GM23338 (cell line): ENCODE results near the gene MR1. TPM values are rescaled to one million over a fixed set of nuclear protein-coding genes. Genes with fewer than 3 reads are reported as not detected.

Experiments used
- ATAC-seq: fragments of 200-7000 bp; cut with Tn5 transposase; 3 replicates; pipeline ENCODE4 v1.9.1; 2020
- DNase-seq: peaks from one replicate; pipeline ENCODE4 v3.0.0-alpha.2; 2015; ENCODE audit warnings: low spot score
- H2AFZ ChIP-seq: fragments of 200-600 bp; sonication (generic); 2 replicates; pipeline ENCODE4 v1.8.0; 2016; ENCODE audit warnings: antibody characterized with exemption, mild to moderate bottlenecking, moderate library complexity
- H3F3A ChIP-seq: fragments of 200-600 bp; sonication (generic); replicated peaks from 2 replicates; pipeline ENCODE4 v1.8.0; 2017; ENCODE audit warnings: antibody characterized with exemption, mixed run types, low read depth
- H3K27ac ChIP-seq: fragments of 200-600 bp; sonication (generic); 2 replicates; pipeline ENCODE4 v1.6.1; 2016; ENCODE audit warnings: low read depth
- H3K27me3 ChIP-seq: fragments of 200-600 bp; sonication (generic); 2 replicates; pipeline ENCODE4 v1.8.0; 2016; ENCODE audit warnings: mild to moderate bottlenecking, mixed run types, moderate library complexity; ENCODE audit not compliant: insufficient read depth
- H3K36me3 ChIP-seq: fragments of 200-600 bp; sonication (generic); 2 replicates; pipeline ENCODE4 v1.8.0; 2016; ENCODE audit warnings: mild to moderate bottlenecking; ENCODE audit not compliant: insufficient read depth
- H3K4me1 ChIP-seq: fragments of 200-600 bp; sonication (generic); 2 replicates; pipeline ENCODE4 v1.8.0; 2016; ENCODE audit warnings: mild to moderate bottlenecking, moderate library complexity; ENCODE audit not compliant: insufficient read depth
- H3K4me2 ChIP-seq: fragments of 200-600 bp; sonication (generic); 2 replicates; pipeline ENCODE4 v1.7.1; 2017; ENCODE audit warnings: mixed run types
- H3K4me3 ChIP-seq: fragments of 200-600 bp; sonication (generic); 2 replicates; pipeline ENCODE4 v1.6.1; 2016; ENCODE audit warnings: mixed run types
- H3K79me2 ChIP-seq: fragments of 200-600 bp; sonication (generic); replicated peaks from 2 replicates; pipeline ENCODE4 v1.8.0; 2017; ENCODE audit warnings: mild to moderate bottlenecking; ENCODE audit not compliant: insufficient read depth
- H3K9me2 ChIP-seq: fragments of 200-600 bp; sonication (generic); 2 replicates; pipeline ENCODE4 v1.8.0; 2017; ENCODE audit not compliant: insufficient read depth
- H4K20me1 ChIP-seq: fragments of 200-600 bp; sonication (generic); replicated peaks from 2 replicates; pipeline ENCODE4 v1.8.0; 2017; ENCODE audit warnings: mild to moderate bottlenecking; ENCODE audit not compliant: insufficient read depth
- H3K27ac Mint-ChIP-seq: 2 replicates; pipeline ENCODE4 v1.8.0; 2020; ENCODE audit warnings: inconsistent platforms, mild to moderate bottlenecking, moderate library complexity, mixed read lengths
- H3K27me3 Mint-ChIP-seq: 3 replicates; pipeline ENCODE4 v1.8.0; 2022; ENCODE audit warnings: low read depth, mild to moderate bottlenecking, moderate library complexity, mixed read lengths, inconsistent platforms; ENCODE audit not compliant: insufficient read depth, poor library complexity
- H3K36me3 Mint-ChIP-seq: 3 replicates; pipeline ENCODE4 v1.8.0; 2021; ENCODE audit warnings: low read depth, mild to moderate bottlenecking, inconsistent platforms, moderate library complexity, mixed read lengths
- H3K4me1 Mint-ChIP-seq: 3 replicates; pipeline ENCODE4 v1.8.0; 2020; ENCODE audit warnings: mild to moderate bottlenecking, inconsistent platforms, mixed read lengths
- H3K4me3 Mint-ChIP-seq: 3 replicates; pipeline ENCODE4 v1.8.0; 2021; ENCODE audit warnings: moderate library complexity, mild to moderate bottlenecking, inconsistent platforms, mixed read lengths
- H3K9me3 Mint-ChIP-seq: 3 replicates; pipeline ENCODE4 v1.8.0; 2020; ENCODE audit warnings: moderate library complexity, mild to moderate bottlenecking, inconsistent platforms, mixed read lengths
- CREB1 ChIP-seq: fragments of 250-450 bp; sonication (Bioruptor Pico); IDR thresholded peaks from 2 replicates; pipeline ENCODE4 v1.5.0; 2020; ENCODE audit warnings: low read depth, mild to moderate bottlenecking, moderate library complexity
- EZH2 ChIP-seq: fragments of 200-600 bp; sonication (generic); IDR thresholded peaks from one replicate; pipeline ENCODE4 v1.8.0; 2017; ENCODE audit warnings: antibody characterized with exemption, mild to moderate bottlenecking, low read depth; ENCODE audit not compliant: unreplicated experiment
- EZH2phosphoT487 ChIP-seq: fragments of 200-600 bp; sonication (generic); IDR thresholded peaks from one replicate; pipeline ENCODE4 v1.8.1; 2018; ENCODE audit warnings: antibody characterized with exemption; ENCODE audit not compliant: unreplicated experiment
- NANOG ChIP-seq: IDR thresholded peaks from 2 replicates; pipeline ENCODE4 v1.6.1; 2016; ENCODE audit warnings: antibody characterized with exemption, borderline replicate concordance
- POLR2AphosphoS5 ChIP-seq: IDR thresholded peaks from 2 replicates; pipeline ENCODE4 v1.6.1; 2016; ENCODE audit warnings: antibody characterized with exemption, low read depth
- STAT1 ChIP-seq: IDR thresholded peaks from one replicate; pipeline ENCODE4 v1.6.1; 2016; ENCODE audit warnings: antibody characterized with exemption; ENCODE audit not compliant: unreplicated experiment
- ZNF114 ChIP-seq: fragments of 250-450 bp; sonication (Bioruptor Pico); IDR thresholded peaks from 2 replicates; pipeline ENCODE4 v1.5.0; 2020; ENCODE audit warnings: mild to moderate bottlenecking, moderate library complexity
- ZNF331 ChIP-seq: fragments of 250-450 bp; sonication (Bioruptor Pico); IDR thresholded peaks from 2 replicates; pipeline ENCODE4 v1.5.0; 2020; ENCODE audit warnings: low read depth, mild to moderate bottlenecking, moderate library complexity
- polyA plus RNA-seq: library from polyadenylated mRNA; unstranded; fragments of >200 nt; fragmentation: Nextera tagmentation; extraction: Ambion mirVana; gene quantifications from 2 replicates; pipeline ENCODE4 v1.2.1, GENCODE V29; 2016
- total RNA-seq: library from RNA; depleted of rRNA; stranded (reverse); fragments of >200 nt; shearing (Covaris generic); gene quantifications from 2 replicates; pipeline ENCODE4 v1.2.3, GENCODE V29; 2014
- TF ChIP-seq, protein P1 (sequence below): IDR thresholded peaks from one replicate; pipeline ENCODE4 v1.6.1; 2018; ENCODE audit warnings: antibody characterized with exemption; ENCODE audit not compliant: unreplicated experiment
- TF ChIP-seq, protein P2 (sequence below): IDR thresholded peaks from 2 replicates; pipeline ENCODE4 v1.6.1; 2016; ENCODE audit warnings: antibody characterized with exemption
- TF ChIP-seq, protein P3 (sequence below), 2 experiments: fragments of 200-600 bp in 1 of 2; sonication (generic) in 1 of 2; conservative IDR thresholded peaks; 2 replicates each; pipeline versions ENCODE4 v1.5.1 to v1.6.1; 2016 to 2017; ENCODE audit warnings: antibody characterized with exemption in 2 of 2, low read depth in 2 of 2, mild to moderate bottlenecking in 2 of 2, moderate library complexity in 1 of 2

MR1 gene
- total and polyA plus RNA-seq, 2 experiments from 2014 or later = 0.18 TPM; not detected in 1

DNA sequence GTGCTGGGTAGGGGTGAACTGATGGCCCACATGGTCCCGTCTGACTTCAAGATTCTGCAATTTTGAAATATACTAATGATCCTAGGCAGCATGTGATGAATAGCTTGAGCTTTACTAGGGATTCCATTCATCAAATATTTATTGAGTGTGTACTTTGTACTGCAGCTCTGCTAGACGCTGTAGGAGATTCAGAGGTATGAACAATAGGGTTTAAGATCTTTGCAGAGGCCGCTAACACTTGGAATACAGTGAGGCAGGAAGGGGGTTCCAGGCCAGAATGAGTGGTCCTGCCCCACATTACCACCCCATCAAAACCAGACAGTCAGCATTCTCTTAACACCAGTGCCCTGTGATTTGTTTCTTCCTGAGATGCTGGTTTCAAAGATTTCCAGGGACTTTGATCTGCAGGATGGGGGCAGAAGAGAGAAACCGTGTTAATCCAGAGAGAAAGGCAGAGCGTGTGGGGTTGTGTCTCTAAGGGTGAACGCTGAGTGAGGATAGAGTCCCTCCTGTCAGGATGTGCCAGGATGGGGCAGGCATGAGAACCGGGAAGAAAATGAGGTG is 74.6 kb downstream of the MR1 start:
- DNase-seq (no peak), ATAC-seq (no peak)
- H3K4me2 ChIP-seq = no peak overlapping the region
- no peak for TF ChIP-seq CREB1 (CRISPR knock-in tag)
- TF ChIP-seq, protein P1, sequence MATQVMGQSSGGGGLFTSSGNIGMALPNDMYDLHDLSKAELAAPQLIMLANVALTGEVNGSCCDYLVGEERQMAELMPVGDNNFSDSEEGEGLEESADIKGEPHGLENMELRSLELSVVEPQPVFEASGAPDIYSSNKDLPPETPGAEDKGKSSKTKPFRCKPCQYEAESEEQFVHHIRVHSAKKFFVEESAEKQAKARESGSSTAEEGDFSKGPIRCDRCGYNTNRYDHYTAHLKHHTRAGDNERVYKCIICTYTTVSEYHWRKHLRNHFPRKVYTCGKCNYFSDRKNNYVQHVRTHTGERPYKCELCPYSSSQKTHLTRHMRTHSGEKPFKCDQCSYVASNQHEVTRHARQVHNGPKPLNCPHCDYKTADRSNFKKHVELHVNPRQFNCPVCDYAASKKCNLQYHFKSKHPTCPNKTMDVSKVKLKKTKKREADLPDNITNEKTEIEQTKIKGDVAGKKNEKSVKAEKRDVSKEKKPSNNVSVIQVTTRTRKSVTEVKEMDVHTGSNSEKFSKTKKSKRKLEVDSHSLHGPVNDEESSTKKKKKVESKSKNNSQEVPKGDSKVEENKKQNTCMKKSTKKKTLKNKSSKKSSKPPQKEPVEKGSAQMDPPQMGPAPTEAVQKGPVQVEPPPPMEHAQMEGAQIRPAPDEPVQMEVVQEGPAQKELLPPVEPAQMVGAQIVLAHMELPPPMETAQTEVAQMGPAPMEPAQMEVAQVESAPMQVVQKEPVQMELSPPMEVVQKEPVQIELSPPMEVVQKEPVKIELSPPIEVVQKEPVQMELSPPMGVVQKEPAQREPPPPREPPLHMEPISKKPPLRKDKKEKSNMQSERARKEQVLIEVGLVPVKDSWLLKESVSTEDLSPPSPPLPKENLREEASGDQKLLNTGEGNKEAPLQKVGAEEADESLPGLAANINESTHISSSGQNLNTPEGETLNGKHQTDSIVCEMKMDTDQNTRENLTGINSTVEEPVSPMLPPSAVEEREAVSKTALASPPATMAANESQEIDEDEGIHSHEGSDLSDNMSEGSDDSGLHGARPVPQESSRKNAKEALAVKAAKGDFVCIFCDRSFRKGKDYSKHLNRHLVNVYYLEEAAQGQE = no peak
- no peak for TF ChIP-seq ZNF331 (CRISPR knock-in tag)
- TF ChIP-seq, protein P2, sequence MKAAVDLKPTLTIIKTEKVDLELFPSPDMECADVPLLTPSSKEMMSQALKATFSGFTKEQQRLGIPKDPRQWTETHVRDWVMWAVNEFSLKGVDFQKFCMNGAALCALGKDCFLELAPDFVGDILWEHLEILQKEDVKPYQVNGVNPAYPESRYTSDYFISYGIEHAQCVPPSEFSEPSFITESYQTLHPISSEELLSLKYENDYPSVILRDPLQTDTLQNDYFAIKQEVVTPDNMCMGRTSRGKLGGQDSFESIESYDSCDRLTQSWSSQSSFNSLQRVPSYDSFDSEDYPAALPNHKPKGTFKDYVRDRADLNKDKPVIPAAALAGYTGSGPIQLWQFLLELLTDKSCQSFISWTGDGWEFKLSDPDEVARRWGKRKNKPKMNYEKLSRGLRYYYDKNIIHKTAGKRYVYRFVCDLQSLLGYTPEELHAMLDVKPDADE = no peak
- TF ChIP-seq ZNF114 (CRISPR knock-in tag) = no peak
- TF ChIP-seq EZH2 = no peak
- TF ChIP-seq POLR2AphosphoS5 = no peak
- no peak for TF ChIP-seq NANOG
- TF ChIP-seq, protein P3, sequence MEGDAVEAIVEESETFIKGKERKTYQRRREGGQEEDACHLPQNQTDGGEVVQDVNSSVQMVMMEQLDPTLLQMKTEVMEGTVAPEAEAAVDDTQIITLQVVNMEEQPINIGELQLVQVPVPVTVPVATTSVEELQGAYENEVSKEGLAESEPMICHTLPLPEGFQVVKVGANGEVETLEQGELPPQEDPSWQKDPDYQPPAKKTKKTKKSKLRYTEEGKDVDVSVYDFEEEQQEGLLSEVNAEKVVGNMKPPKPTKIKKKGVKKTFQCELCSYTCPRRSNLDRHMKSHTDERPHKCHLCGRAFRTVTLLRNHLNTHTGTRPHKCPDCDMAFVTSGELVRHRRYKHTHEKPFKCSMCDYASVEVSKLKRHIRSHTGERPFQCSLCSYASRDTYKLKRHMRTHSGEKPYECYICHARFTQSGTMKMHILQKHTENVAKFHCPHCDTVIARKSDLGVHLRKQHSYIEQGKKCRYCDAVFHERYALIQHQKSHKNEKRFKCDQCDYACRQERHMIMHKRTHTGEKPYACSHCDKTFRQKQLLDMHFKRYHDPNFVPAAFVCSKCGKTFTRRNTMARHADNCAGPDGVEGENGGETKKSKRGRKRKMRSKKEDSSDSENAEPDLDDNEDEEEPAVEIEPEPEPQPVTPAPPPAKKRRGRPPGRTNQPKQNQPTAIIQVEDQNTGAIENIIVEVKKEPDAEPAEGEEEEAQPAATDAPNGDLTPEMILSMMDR (conservative IDR thresholded peaks at IDR 0.05; ENCODE audit: low read depth in 2 of 2) = no peak
- TF ChIP-seq STAT1 = no peak
- TF ChIP-seq EZH2phosphoT487 = no peak
- H3K27me3 ChIP-seq = peaks cover 66% of the 10 kb centered on the region
- no peak overlapping the region for H3K27ac ChIP-seq
- no peak overlapping the region; the same call in 2 of the 3 replicates for H3K4me3 Mint-ChIP-seq
- H3K36me3 Mint-ChIP-seq = peaks cover 4% of the 10 kb centered on the region; the same call in 1 of the 3 replicates
- peaks cover 4% of the 10 kb centered on the region; the same call in 1 of the 2 replicates for H3F3A ChIP-seq
- H3K27ac Mint-ChIP-seq = no peak overlapping the region
- peaks cover 68% of the 10 kb centered on the region for H3K4me1 Mint-ChIP-seq
- H3K27me3 Mint-ChIP-seq = peaks cover 50% of the 10 kb centered on the region
- H2AFZ ChIP-seq = no peak overlapping the region
- no peak overlapping the region for H3K4me3 ChIP-seq
- no peaks in the 10 kb centered on the region for H3K79me2 ChIP-seq
- H3K9me3 Mint-ChIP-seq = no peaks in the 10 kb centered on the region
- H4K20me1 ChIP-seq = no peaks in the 10 kb centered on the region
- H3K36me3 ChIP-seq = no peaks in the 10 kb centered on the region
- H3K9me2 ChIP-seq = no peaks in the 10 kb centered on the region
- H3K4me1 ChIP-seq = peaks cover 60% of the 10 kb centered on the region
